Measurements from ENCODE around the gene CA10.

GRCh38 chr17:51937264-51937663 is 221.2 kb downstream of the CA10 start:
- TF ChIP-seq ZSCAN29 (IDR thresholded peaks at IDR 0.05): no peak
- TF ChIP-seq ELK1 (CRISPR knock-in tag; IDR thresholded peaks at IDR 0.05): no peak
- no peak for TF ChIP-seq ZNF175 (CRISPR knock-in tag; IDR thresholded peaks at IDR 0.05; ENCODE audit: low read depth)
- TF ChIP-seq CTCF (IDR thresholded peaks at IDR 0.05 in 2 of 3, conservative IDR thresholded peaks at IDR 0.05 in 1 of 3; ENCODE audit: insufficient read depth in 2 of 3, low read depth in 1 of 3, low read length in 3 of 3): no peak
- TF ChIP-seq SAFB2 (IDR thresholded peaks at IDR 0.05; ENCODE audit: borderline replicate concordance, low read depth, low read length, severe bottlenecking): no peak
- no peak for TF ChIP-seq HCFC1 (IDR thresholded peaks at IDR 0.05; ENCODE audit: low read depth, low read length)
- no peak for TF ChIP-seq EGR1 (conservative IDR thresholded peaks at IDR 0.05)

Data from K562 (cell line).